SJSA1 (cell line): ENCODE measurements around the gene MICU1. TPM values are rescaled to one million over a fixed set of nuclear protein-coding genes. Genes with fewer than 3 reads are reported as not detected.
"Not testable (repeated sequence)": the region's sequence is repeated elsewhere in the genome, so short reads cannot be mapped to it uniquely, and the experiment has no call there.

ENCODE experiments used
- DNase-seq, 2 experiments: peaks; one replicate each; pipeline ENCODE4 v3.0.0-alpha.2; 2015 to 2020; ENCODE audit warnings: low spot score in 2 of 2, low read depth in 1 of 2
- H3K27ac ChIP-seq: fragments of 250-450 bp; sonication (Bioruptor Pico); 2 replicates; pipeline ENCODE4 v1.5.1; 2020; ENCODE audit warnings: mild to moderate bottlenecking, moderate library complexity
- H3K27me3 ChIP-seq: fragments of 250-450 bp; sonication (Bioruptor Pico); replicated peaks from 2 replicates; pipeline ENCODE4 v1.5.1; 2020; ENCODE audit warnings: mild to moderate bottlenecking, moderate library complexity
- H3K36me3 ChIP-seq: fragments of 250-450 bp; sonication (Bioruptor Pico); 2 replicates; pipeline ENCODE4 v1.5.1; 2020; ENCODE audit warnings: mild to moderate bottlenecking
- H3K4me1 ChIP-seq: fragments of 250-450 bp; sonication (Bioruptor Pico); replicated peaks from 2 replicates; pipeline ENCODE4 v1.6.1; 2021; ENCODE audit warnings: mild to moderate bottlenecking
- H3K4me3 ChIP-seq: fragments of 250-450 bp; sonication (Bioruptor Pico); 2 replicates; pipeline ENCODE4 v1.5.1; 2020; ENCODE audit warnings: mild to moderate bottlenecking
- H3K9me3 ChIP-seq: fragments of 250-450 bp; sonication (Bioruptor Pico); replicated peaks from 2 replicates; pipeline ENCODE4 v1.5.1; 2020; ENCODE audit warnings: mild to moderate bottlenecking
- total RNA-seq: library from RNA; depleted of rRNA; stranded (reverse); fragments of >200 nt; shearing (Covaris generic); gene quantifications from 2 replicates; pipeline ENCODE4 v1.2.3, GENCODE V29; 2014

Gene MICU1
- total RNA-seq, 1 experiment from 2014 or later, result 57.1 TPM

DNA sequence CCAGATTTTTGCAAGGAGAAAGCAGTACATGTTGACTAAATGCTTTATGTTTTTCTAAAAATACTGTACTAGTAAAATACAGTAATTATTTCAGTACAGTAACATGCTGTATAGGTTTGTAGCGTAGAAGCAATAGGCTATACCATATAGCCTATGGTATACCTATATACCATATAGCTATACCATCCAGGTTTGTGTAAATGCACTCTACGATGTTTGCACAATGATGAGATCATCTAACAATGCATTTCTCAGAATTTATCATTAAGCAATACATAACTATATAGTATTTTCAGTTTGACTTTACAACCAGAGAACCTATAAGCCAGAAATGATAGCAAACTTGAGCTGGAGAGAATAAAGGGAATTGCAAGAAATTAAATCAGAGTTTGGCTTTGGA lies 161.4 kb downstream of the MICU1 start:
- Histone ChIP-seq H3K27me3 (no peaks in the 10 kb centered on the region), H3K27ac (no peak overlapping the region), H3K9me3 (no peaks in the 10 kb centered on the region), H3K4me3 (no peak overlapping the region), H3K36me3 (peaks cover 3% of the 10 kb centered on the region; the same call in 1 of the 2 replicates), H3K4me1 (peaks cover 5% of the 10 kb centered on the region)
- DNase-seq, result no peak

DNA sequence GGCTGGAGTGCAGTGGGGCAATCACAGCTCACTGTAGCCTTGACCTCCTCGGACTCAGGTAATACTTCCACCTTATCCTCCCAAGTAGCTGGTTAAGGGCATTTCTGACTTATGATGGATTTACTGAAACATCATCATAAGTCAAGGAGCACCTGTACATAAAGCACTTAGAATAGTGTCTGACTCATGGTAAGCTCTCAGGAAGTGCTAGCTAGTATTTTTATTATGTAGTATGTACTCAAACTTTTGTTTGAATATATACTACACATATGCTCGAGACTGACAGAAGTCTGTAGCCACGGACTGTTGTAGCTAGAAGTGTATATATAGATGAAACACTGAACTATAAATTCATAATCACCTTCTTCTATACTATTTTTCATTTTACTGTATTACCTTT lies 163.6 kb downstream of the MICU1 start:
- peaks cover 5% of the 10 kb centered on the region for H3K4me1 ChIP-seq
- no peak for DNase-seq
- H3K27ac ChIP-seq, result no peak overlapping the region
- H3K27me3 ChIP-seq, result no peaks in the 10 kb centered on the region
- H3K4me3 ChIP-seq, result no peak overlapping the region
- H3K9me3 ChIP-seq, result no peaks in the 10 kb centered on the region
- H3K36me3 ChIP-seq, result peaks cover 3% of the 10 kb centered on the region; the same call in 1 of the 2 replicates

DNA sequence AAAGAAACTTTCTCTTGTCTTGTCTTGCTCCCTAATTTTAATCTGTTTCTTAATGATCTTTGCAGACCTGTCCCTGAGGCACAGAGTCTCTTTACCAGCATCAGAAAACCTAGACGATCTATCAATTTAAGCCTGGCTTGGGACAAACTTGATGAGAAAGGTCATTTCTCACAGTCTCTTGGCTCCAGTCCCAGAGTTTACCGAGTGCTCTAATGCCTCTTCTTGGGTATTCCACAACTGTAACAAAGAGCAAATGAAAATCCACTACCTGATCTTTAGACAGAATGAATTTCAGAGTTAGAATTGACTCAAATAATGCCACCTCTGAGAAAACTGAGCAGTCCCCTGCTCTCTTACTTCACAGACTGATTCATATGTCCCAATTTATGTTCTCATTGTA lies 164.8 kb downstream of the MICU1 start:
- no peak overlapping the region for H3K4me3 ChIP-seq
- no peak for DNase-seq
- H3K27me3 ChIP-seq, result no peaks in the 10 kb centered on the region
- H3K27ac ChIP-seq, result no peak overlapping the region
- H3K36me3 ChIP-seq, result peaks cover 3% of the 10 kb centered on the region; the same call in 1 of the 2 replicates
- no peaks in the 10 kb centered on the region for H3K9me3 ChIP-seq
- peaks cover 1% of the 10 kb centered on the region for H3K4me1 ChIP-seq

DNA sequence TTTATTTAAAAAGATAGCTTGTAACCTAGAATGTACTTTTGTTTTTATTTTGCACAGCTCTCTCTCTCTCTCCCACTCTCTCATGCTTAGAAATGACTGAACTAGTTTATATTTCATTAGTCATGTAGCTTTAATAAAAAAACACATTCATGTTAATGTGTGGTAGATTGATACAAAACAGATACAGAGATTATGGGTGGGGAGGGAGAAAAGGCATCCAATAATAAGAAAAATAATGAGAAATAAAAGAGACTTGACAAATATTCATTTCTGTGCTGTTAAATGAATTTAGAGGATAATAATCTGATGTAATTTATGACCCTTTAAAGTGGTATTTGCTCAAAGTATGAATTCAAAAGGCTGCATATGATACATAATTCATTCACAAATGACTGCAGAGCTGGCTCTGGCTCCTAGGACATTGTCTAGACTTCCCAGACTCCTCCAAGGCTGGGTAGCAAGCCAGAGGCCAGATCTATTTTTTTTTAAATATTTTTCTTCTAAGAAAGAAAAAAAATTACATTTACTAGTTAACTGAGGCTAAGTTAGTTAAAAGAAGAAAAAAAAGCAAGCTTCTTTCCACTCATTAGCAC lies 165.5 kb downstream of the MICU1 start:
- no peak for DNase-seq
- Histone ChIP-seq H3K27me3 (no peaks in the 10 kb centered on the region), H3K4me1 (no peaks in the 10 kb centered on the region), H3K27ac (no peak overlapping the region), H3K4me3 (no peak overlapping the region), H3K36me3 (peaks cover 3% of the 10 kb centered on the region; the same call in 1 of the 2 replicates), H3K9me3 (no peaks in the 10 kb centered on the region)

DNA sequence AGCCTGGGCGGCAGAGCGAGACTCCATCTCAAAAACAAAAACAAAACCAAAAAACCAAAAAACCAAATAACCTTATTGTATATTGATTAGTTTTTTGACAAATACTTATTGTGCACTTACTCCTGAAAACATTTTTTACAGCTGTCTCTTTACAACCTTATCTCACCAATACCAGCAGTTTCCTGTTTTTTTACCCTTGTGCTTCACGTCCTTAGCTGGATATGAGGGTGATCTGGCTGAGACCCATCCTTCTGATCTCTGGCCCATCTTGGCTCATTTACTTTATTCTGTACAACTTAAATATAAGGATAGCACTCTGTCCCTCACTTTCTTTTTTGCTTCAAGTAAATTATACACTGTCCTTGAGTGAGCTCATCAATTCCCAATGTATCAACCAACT lies 166.6 kb downstream of the MICU1 start:
- H3K9me3 ChIP-seq, result no peaks in the 10 kb centered on the region
- no peak overlapping the region for H3K27ac ChIP-seq
- H3K4me1 ChIP-seq, result no peaks in the 10 kb centered on the region
- no peaks in the 10 kb centered on the region for H3K27me3 ChIP-seq
- DNase-seq, result no peak
- H3K36me3 ChIP-seq, result peaks cover 3% of the 10 kb centered on the region; the same call in 1 of the 2 replicates
- H3K4me3 ChIP-seq, result no peak overlapping the region

DNA sequence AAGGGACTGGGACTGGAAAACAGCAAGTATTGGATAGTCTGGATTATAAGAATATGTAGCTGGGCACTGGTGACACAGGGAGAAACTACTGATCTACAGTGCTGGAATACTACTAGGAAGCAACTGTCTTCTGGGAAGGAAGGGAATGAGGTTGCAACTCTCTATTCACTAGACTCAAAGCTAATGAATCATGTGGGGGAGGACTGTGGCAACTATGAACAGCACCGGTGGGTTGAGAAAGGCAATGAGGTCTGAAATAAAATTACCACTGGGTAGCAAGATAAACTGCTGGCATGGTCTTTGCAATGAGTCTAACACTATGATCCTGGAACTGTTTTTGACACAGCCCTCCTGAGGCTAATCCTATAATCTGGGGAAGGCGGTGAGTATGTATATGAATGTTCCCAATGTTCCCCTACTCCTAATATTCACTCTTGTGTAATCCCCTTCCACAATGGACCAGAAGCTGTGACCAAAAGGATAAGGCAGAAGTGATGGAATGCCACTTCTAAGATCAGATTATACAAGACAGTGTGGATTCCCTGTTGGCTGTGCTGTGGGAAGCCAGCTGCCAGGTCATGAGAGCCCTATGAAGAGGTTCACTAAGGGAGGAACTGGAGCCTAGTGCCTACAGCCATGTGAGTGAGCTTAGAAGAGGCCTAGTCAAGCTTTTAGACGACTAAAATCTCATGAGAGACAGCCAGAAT lies 169.8 kb downstream of the MICU1 start:
- Histone ChIP-seq H3K27ac (no peak overlapping the region), H3K4me3 (no peak overlapping the region), H3K4me1 (no peaks in the 10 kb centered on the region), H3K36me3 (no peaks in the 10 kb centered on the region), H3K9me3 (no peaks in the 10 kb centered on the region), H3K27me3 (no peaks in the 10 kb centered on the region)
- DNase-seq, result no peak

DNA sequence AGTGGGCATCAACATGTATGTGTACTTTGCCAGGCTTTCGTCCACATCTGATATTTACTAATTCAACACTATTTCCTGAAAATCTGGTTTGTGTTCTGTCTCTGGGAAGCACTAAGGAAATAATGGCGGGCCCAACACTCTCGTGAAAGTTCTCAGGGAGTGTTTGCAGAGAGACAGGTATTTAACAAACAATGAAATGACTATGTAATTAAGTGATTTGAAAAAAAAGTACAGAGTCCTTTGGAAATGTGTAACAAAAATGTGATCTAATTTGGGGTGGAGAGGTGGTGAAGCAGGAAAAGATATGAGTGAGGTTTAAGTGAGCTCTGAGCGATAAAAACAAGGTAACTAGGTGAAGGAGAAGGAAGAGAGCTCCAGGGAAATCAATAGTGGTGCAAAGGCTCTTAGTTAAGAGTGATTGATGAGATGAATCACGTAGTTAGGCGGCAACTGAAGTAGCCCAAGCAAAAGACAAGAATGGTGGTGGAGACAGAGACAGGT lies 175.9 kb downstream of the MICU1 start:
- H3K36me3 ChIP-seq, result no peaks in the 10 kb centered on the region
- H3K9me3 ChIP-seq, result no peaks in the 10 kb centered on the region
- H3K4me3 ChIP-seq, result no peak overlapping the region
- no peaks in the 10 kb centered on the region for H3K4me1 ChIP-seq
- H3K27ac ChIP-seq, result no peak overlapping the region
- H3K27me3 ChIP-seq, result no peaks in the 10 kb centered on the region
- DNase-seq, result no peak

DNA sequence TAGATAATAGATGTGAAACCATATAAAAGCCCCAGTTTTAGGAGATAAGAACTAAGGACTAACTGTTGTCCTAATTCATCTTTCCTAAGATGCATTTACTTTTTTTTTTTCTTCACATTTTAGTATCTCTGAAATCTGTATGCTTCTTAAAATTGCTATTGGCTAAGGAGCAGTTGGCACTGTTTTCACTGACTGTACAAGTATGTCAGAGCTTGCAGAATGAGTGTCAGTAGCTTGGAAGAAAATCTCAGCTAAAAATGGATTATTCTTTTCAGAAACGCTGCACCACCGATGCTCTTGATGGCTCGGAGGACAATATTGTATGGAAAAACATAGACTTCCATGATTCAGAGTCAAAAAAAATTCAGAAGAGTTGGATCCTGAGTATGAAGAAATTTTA lies 180.0 kb downstream of the MICU1 start:
- Histone ChIP-seq H3K4me3 (no peak overlapping the region), H3K27me3 (no peaks in the 10 kb centered on the region), H3K4me1 (no peaks in the 10 kb centered on the region), H3K36me3 (peaks cover 3% of the 10 kb centered on the region; the same call in 1 of the 2 replicates), H3K9me3 (no peaks in the 10 kb centered on the region), H3K27ac (no peak overlapping the region)
- DNase-seq, result no peak

DNA sequence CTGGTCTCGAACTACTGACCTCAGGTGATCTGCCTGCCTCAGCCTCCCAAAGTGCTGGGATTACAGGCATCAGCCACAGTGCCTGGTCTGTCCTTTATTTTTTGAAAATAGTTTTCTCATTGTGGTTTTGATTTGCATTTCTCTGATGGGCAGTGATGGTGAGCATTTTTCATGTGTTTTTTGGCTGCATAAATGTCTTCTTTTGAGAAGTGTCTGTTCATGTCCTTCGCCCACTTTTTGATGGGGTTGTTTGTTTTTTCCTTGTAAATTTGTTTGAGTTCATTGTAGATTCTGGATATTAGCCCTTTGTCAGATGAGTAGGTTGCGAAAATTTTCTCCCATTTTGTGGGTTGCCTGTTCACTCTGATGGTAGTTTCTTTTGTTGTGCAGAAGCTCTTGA lies 182.9 kb downstream of the MICU1 start:
- H3K4me3 ChIP-seq, H3K36me3 ChIP-seq: not testable (repeated sequence)

DNA sequence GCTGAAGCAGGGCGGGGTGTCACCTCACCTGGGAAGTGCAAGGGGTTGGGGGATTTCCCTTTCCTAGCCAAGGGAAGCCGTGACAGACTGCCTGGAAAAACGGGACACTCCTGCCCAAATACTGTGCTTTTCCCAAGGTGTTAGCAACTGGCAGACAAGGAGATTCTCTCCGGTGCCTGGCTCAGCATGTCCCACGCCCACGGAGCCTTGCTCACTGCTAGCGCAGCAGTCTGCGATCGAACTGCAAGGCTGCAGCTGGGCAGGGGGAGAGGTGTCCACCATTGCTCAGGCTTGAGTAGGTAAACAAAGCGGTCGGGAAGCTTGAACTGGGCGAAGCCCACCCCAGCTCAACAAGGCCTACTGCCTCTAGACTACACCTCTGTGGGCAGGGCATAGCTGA lies 190.3 kb downstream of the MICU1 start:
- Histone ChIP-seq H3K27ac (no peak overlapping the region), H3K27me3 (no peaks in the 10 kb centered on the region), H3K36me3 (no peaks in the 10 kb centered on the region), H3K4me1 (no peaks in the 10 kb centered on the region), H3K4me3 (no peak overlapping the region), H3K9me3 (no peaks in the 10 kb centered on the region)
- no peak for DNase-seq

More for the DNA sequence above, 182.9 kb downstream of the MICU1 start:
- not testable (repeated sequence) for DNase-seq, H3K27me3 ChIP-seq, H3K9me3 ChIP-seq, H3K27ac ChIP-seq, H3K4me1 ChIP-seq

DNA sequence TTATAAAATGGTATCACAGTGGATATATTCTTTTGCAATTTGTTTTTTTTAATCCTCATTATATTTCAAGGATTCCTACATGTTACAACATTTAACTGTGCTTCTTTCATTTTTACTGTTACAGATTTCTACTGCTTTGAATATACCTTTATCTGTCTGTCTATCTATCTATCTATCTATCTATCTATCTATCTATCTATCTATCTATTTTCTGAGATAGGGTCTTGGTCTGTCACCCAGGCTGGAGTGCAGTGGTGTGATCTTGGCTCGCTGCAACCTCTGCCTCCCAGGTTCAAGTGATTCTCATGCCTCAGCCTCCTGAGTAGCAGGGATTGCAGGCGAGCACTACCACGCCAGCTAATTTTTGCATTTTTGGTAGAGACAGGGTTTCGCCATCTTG lies 194.9 kb downstream of the MICU1 start:
- not testable (repeated sequence) for DNase-seq, H3K27me3 ChIP-seq, H3K4me3 ChIP-seq, H3K9me3 ChIP-seq, H3K4me1 ChIP-seq, H3K27ac ChIP-seq, H3K36me3 ChIP-seq

DNA sequence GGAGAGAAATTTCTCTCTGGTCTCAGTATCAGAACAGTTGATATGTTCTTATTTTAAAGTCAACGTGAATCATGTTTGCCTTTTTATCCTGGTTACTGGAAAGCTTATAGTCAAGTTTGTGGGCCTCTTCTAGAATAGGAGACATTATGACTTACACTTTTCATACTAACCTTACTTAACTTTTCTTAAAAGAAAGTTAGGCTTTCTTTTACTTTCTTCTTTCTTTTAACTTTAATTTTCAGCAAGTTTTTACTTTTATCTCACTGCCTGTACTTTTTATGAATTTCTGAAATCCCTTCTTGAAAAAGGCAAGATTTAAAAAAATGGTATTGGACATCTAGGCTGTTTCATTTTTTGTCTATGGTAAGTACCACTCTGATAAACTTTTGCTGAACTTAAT lies 195.9 kb downstream of the MICU1 start:
- DNase-seq, result no peak
- no peak overlapping the region for H3K4me3 ChIP-seq

DNA sequence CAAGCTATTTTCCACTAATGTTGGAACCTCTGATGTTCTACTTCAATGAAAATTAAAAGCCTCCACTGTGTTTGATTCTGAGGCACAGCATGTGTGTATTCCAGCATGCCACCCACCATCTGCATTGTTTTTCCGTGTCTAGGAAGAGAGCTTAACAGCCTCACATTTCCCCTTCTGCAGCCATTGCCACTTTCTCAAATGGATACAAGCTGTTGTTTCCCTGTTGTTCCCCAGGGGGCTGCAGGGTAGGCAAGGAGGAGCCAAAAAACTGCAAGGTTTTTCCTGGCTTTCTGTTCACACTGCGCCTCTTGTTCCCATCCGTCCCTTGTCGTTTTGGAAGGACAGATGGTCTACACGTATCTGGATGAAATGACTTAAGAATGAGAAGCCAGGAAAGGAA lies 198.9 kb downstream of the MICU1 start:
- no peaks in the 10 kb centered on the region for H3K27me3 ChIP-seq
- no peak for DNase-seq
- H3K9me3 ChIP-seq, result 0 out of 2 replicates have a peak, but pooled peaks cover 4% of the 10 kb centered on the region
- H3K4me1 ChIP-seq, result no peaks in the 10 kb centered on the region
- H3K36me3 ChIP-seq, result peaks cover 3% of the 10 kb centered on the region
- H3K27ac ChIP-seq, result no peak overlapping the region
- no peak overlapping the region for H3K4me3 ChIP-seq

More for the DNA sequence above, 195.9 kb downstream of the MICU1 start:
- no peak overlapping the region for H3K27ac ChIP-seq
- no peaks in the 10 kb centered on the region for H3K36me3 ChIP-seq
- no peaks in the 10 kb centered on the region for H3K27me3 ChIP-seq
- H3K4me1 ChIP-seq, result no peaks in the 10 kb centered on the region
- no peaks in the 10 kb centered on the region for H3K9me3 ChIP-seq

DNA sequence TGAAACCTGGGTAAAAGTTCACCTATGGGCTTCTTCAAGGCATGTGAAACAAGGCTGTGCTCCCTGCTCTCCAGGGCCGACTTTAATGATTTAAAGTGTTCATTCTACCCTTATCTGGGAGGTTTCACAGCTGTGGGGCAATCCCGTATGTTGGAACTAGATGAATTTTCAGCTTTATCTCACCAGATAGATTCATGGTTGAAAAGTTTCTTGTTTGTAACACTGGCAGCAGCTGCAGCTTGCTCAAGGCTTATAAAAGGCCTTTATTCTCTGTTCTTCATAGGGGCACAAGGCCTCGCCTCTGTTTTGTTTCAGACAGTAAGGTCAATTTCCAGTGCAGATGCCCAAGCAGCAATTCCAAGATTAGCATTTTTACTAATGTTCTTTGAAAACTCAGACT lies 200.7 kb downstream of the MICU1 start:
- no peak overlapping the region for H3K4me3 ChIP-seq
- H3K27me3 ChIP-seq, result no peaks in the 10 kb centered on the region
- H3K9me3 ChIP-seq, result 0 out of 2 replicates have a peak, but pooled peaks cover 4% of the 10 kb centered on the region
- no peak for DNase-seq
- no peak overlapping the region for H3K27ac ChIP-seq
- peaks cover 16% of the 10 kb centered on the region for H3K36me3 ChIP-seq
- H3K4me1 ChIP-seq, result no peaks in the 10 kb centered on the region
